Measurements from ENCODE around the gene MICAL2. TPM values are rescaled to one million over a fixed set of nuclear protein-coding genes. Genes with fewer than 3 reads are reported as not detected.

MICAL2 gene
- total RNA-seq, 1 donor from 2014 or later = 104 TPM

DNA sequence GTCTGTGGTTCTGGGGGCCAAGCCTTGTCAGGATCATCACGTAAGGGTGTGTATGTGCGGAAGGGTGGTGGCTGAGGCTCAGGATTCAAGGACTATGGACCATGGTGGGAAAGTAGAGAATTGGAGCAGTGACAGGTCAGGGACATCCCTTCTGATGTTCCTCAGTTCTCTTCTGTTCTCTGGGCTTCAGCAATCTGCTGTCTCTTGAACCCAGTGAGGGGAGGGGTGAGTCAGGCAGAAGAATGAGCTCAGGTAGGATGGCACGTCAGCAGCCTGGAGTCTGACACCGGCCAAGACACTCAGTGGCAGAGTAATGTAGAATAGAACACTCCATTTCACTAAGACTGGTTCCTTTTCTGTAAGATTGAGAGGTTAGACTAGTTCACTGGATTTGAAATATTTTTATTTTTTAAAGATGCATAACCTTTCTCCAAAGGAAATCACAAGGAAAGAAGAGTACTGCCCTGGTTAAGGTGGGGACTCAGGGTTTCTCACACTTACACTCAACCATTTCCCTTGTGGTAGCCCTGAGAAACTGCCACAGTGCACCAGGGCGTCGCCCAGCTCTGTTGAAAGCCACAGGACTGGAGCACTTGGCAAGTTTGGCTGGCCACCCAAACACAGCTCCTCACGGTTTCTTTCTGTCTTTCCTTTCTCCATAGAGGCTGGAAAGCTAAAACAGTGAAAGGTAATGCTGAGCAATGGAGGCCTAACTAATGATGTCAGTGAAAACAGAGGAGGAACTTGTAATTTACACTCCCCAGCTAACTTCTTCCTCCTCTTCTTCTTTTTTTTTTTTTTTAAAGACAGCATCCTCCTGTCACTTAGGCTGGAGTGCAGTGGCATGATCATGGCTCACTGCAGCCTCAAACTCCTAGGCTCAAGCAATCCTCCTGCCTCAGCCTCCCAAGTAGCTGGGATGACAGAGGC lies 23.1 kb upstream of the MICAL2 start:
- no peak for DNase-seq (ENCODE audit: low read depth)

DNA sequence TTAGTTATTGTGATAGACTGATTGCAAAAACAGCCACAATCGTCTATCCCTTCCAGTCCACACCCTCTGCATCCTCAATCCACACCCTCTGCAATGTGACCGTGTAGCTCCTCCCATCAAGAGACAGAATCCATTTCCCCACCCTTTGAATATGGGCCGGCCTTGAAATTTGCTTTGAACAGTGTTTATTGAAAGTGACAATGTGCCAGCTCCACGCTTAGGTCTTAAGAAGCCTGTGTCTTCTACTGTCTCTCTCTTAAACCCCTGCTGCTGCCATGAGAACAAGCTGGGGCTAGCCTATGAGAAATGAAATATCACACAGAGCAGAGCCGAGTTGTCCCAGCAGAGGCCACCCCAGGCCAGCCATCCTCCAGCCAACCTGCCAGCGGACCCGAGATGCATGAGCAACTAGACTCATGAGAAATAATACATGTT lies 22.3 kb upstream of the MICAL2 start:
- DNase-seq (ENCODE audit: low read depth) = no peak
- no peak overlapping the region for H3K4me3 ChIP-seq (ENCODE audit: low read depth, low read length)
- TF ChIP-seq, protein P1, sequence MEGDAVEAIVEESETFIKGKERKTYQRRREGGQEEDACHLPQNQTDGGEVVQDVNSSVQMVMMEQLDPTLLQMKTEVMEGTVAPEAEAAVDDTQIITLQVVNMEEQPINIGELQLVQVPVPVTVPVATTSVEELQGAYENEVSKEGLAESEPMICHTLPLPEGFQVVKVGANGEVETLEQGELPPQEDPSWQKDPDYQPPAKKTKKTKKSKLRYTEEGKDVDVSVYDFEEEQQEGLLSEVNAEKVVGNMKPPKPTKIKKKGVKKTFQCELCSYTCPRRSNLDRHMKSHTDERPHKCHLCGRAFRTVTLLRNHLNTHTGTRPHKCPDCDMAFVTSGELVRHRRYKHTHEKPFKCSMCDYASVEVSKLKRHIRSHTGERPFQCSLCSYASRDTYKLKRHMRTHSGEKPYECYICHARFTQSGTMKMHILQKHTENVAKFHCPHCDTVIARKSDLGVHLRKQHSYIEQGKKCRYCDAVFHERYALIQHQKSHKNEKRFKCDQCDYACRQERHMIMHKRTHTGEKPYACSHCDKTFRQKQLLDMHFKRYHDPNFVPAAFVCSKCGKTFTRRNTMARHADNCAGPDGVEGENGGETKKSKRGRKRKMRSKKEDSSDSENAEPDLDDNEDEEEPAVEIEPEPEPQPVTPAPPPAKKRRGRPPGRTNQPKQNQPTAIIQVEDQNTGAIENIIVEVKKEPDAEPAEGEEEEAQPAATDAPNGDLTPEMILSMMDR (conservative IDR thresholded peaks at IDR 0.05; ENCODE audit: low read depth, low read length) = peak; percentile 23

More for the DNA sequence above, 23.1 kb upstream of the MICAL2 start:
- TF ChIP-seq, protein P1 (conservative IDR thresholded peaks at IDR 0.05; ENCODE audit: low read depth, low read length) = peak; percentile 26
- H3K4me3 ChIP-seq (ENCODE audit: low read depth, low read length) = no peak overlapping the region

DNA sequence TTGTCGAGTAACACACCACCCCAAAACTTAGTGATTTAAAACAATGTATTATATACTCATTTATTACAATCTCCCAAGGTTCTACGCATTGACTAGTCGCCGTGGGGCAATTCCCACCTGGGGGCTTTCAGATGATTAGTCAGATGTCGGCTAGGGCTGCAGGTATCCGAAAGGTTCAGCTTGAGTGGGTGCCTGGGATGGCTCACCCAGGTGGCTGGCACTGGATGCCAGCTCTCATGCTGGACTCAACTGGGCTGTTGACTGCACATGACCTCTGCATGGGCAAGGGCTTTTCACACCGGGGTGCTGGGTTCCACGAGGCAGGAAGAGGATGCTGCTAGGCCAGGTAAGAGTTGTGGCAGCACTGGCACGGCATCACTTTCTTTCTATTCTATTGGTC lies 21.9 kb upstream of the MICAL2 start:
- H3K4me3 ChIP-seq (ENCODE audit: low read depth, low read length) = no peak overlapping the region
- DNase-seq (ENCODE audit: low read depth) = no peak
- TF ChIP-seq, protein P1 (conservative IDR thresholded peaks at IDR 0.05; ENCODE audit: low read depth, low read length) = no peak

DNA sequence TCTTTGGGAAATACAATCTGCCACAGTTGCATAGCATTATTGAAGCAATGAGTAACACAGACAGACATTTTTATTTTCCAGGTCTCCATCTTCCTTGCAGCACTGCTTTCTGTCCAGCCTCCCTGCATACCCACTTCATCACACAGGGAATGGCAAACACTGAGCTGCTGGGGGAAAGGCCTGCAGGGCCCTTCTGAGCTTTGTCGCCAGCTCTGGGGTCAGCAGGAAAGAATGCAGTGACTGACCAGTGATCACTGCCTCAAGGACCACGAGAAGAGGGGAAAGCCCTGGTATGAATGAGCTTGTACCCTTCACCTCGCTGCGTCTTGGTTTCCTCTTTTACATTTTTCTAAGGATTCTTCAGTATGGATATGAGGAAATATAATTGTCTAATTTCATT lies 21.3 kb upstream of the MICAL2 start:
- DNase-seq (ENCODE audit: low read depth) = no peak
- TF ChIP-seq, protein P1 (conservative IDR thresholded peaks at IDR 0.05; ENCODE audit: low read depth, low read length) = no peak
- H3K4me3 ChIP-seq (ENCODE audit: low read depth, low read length) = no peak overlapping the region

GRCh38 chr11:12089473-12089872 lies 20.9 kb upstream of the MICAL2 start:
- no peak for DNase-seq (ENCODE audit: low read depth)
- H3K4me3 ChIP-seq (ENCODE audit: low read depth, low read length) = no peak overlapping the region
- TF ChIP-seq, protein P1 (conservative IDR thresholded peaks at IDR 0.05; ENCODE audit: low read depth, low read length) = no peak

- no peak overlapping the region for H3K4me3 ChIP-seq (ENCODE audit: low read depth, low read length)
- no peak for DNase-seq (ENCODE audit: low read depth)
- TF ChIP-seq, protein P1 (conservative IDR thresholded peaks at IDR 0.05; ENCODE audit: low read depth, low read length) = no peak
Observed at GRCh38 chr11:12090061-12090591, 20.3 kb upstream of the MICAL2 start.
